ENCODE data around the gene SCEL. TPM values are rescaled to one million over a fixed set of nuclear protein-coding genes. Genes with fewer than 3 reads are reported as not detected.

SCEL gene
- polyA plus RNA-seq, 4 donors: 0.13 to 0.27 (median 0.22) TPM; not detected in 1

- no peaks in the 10 kb centered on the region for H3K27me3 ChIP-seq (ENCODE audit: control insufficient read depth in 3 of 3, insufficient read depth in 3 of 3, low read length in 3 of 3)
- H3K4me1 ChIP-seq (ENCODE audit: control insufficient read depth in 3 of 3, insufficient read depth in 2 of 3, low read depth in 1 of 3, low read length in 2 of 3): no peaks in the 10 kb centered on the region
- no peak for FAIRE-seq
- H3K4me3 ChIP-seq (ENCODE audit: low read depth in 1 of 3, low read length in 3 of 3): no peak overlapping the region
- DNase-seq: no peak
- H3K36me3 ChIP-seq (ENCODE audit: control insufficient read depth in 3 of 3, insufficient read depth in 2 of 3, low read depth in 1 of 3, low read length in 3 of 3): no peaks in the 10 kb centered on the region
- WGBS, 3 donors: 72 to 88% (median 73%) methylated on average over 3 of the region's 3 CpGs
- H3K9me3 ChIP-seq (ENCODE audit: control insufficient read depth in 2 of 2, insufficient read depth in 1 of 2, low read depth in 1 of 2, low read length in 1 of 2): no peaks in the 10 kb centered on the region
- H3K27ac ChIP-seq (ENCODE audit: low read depth in 1 of 3, low read length in 2 of 3): no peak overlapping the region
Measured at GRCh38 chr13:77523834-77524728, 11.4 kb upstream of the SCEL start.

DNA sequence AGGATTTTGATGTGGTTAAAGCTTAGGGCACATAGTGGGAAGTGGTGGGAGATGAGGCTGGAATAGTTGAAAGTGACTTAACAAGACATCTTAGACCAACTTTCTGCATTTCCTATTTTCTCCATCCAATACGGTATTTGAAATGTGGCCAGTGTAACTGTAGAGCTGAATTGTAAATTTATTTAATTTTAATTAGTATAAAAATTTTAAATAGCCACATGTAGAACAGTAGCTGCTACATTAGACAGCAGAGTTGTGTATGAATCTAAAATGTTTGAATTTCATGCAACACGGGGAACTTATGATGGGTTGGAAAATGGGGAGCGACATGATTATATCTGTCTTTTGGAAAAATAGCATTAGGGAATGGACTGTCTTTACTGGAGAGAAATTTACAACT is 7.1 kb upstream of the SCEL start:
- 90 to 94% (median 90%) methylated on average over 3 of the region's 3 CpGs for WGBS, 3 donors
- DNase-seq (no peak), FAIRE-seq (no peak)
- Histone ChIP-seq H3K9me3 (ENCODE audit: control insufficient read depth in 2 of 2, insufficient read depth in 1 of 2, low read depth in 1 of 2, low read length in 1 of 2) (no peaks in the 10 kb centered on the region), H3K4me3 (ENCODE audit: low read depth in 1 of 3, low read length in 3 of 3) (no peak overlapping the region), H3K27me3 (ENCODE audit: control insufficient read depth in 3 of 3, insufficient read depth in 3 of 3, low read length in 3 of 3) (no peaks in the 10 kb centered on the region), H3K27ac (ENCODE audit: low read depth in 1 of 3, low read length in 2 of 3) (no peak overlapping the region), H3K4me1 (ENCODE audit: control insufficient read depth in 3 of 3, insufficient read depth in 2 of 3, low read depth in 1 of 3, low read length in 2 of 3) (no peaks in the 10 kb centered on the region), H3K36me3 (ENCODE audit: control insufficient read depth in 3 of 3, insufficient read depth in 2 of 3, low read depth in 1 of 3, low read length in 3 of 3) (no peaks in the 10 kb centered on the region)

DNA sequence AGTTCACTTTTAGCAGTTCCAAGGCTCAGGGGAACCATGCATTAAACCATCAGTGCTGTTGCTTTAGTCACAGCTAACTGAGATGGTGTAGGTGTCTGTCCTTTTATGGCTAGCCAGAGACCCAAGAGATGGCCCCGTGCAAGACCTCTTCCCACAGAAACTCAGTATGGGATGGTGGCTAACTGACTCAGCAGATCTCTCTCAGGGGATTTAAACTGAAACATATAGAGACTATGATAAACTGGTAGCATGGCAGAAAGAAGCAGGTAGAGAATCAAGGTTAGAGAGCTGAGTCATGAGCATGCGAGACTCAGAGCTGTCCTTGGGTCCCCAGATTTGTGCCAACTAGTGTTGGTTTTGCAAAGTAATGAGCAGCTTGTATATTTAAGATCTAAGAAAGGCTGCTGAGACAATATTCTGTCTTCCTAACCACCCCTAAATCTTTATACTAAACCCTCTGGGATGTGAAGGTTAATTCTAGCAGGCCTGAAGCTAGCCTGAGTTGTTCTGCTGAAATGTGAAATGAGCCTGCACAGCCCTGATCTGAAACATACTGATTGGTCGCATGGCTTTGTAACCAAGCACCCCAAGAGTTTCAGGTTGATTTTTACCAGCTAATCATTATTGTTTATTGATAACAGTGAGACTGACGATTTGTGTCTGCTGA is 6.5 kb upstream of the SCEL start:
- H3K27me3 ChIP-seq (ENCODE audit: control insufficient read depth in 3 of 3, insufficient read depth in 3 of 3, low read length in 3 of 3): no peaks in the 10 kb centered on the region
- H3K27ac ChIP-seq (ENCODE audit: low read depth in 1 of 3, low read length in 2 of 3): no peak overlapping the region
- WGBS, 3 donors: 56 to 66% (median 59%) methylated on average over 4 of the region's 4 CpGs
- H3K9me3 ChIP-seq (ENCODE audit: control insufficient read depth in 2 of 2, insufficient read depth in 1 of 2, low read depth in 1 of 2, low read length in 1 of 2): no peaks in the 10 kb centered on the region
- H3K4me1 ChIP-seq (ENCODE audit: control insufficient read depth in 3 of 3, insufficient read depth in 2 of 3, low read depth in 1 of 3, low read length in 2 of 3): no peaks in the 10 kb centered on the region
- DNase-seq (no peak), FAIRE-seq (no peak)
- no peak overlapping the region for H3K4me3 ChIP-seq (ENCODE audit: low read depth in 1 of 3, low read length in 3 of 3)
- no peaks in the 10 kb centered on the region for H3K36me3 ChIP-seq (ENCODE audit: control insufficient read depth in 3 of 3, insufficient read depth in 2 of 3, low read depth in 1 of 3, low read length in 3 of 3)

GRCh38 chr13:77529501-77529840 is 6.0 kb upstream of the SCEL start:
- H3K27ac ChIP-seq (ENCODE audit: low read depth in 1 of 3, low read length in 2 of 3): no peak overlapping the region
- WGBS, 3 donors: 40 to 68% (median 57%) methylated on average over 4 of the region's 4 CpGs
- no peak for FAIRE-seq

DNA sequence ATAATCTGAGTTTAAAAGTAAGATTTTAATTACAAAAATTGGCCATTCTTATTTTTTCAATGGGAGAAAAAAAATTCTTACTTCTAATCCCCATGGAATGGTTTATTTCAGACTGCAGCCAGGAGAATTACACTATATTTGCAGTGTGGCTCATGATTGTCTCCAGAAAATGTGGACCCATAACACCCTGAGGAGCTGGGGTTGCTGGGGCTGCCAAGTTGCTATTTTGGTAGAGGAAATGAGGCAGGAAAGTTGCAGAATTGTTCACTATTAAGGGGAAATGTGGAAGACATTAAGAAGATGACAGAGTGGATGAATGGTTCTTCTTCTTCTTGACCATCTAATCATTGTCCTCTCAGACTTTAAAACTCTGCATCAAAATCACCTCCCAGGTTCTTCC is 4.6 kb upstream of the SCEL start:
- Histone ChIP-seq H3K27me3 (ENCODE audit: control insufficient read depth in 3 of 3, insufficient read depth in 3 of 3, low read length in 3 of 3) (no peaks in the 10 kb centered on the region), H3K4me1 (ENCODE audit: control insufficient read depth in 3 of 3, insufficient read depth in 2 of 3, low read depth in 1 of 3, low read length in 2 of 3) (no peaks in the 10 kb centered on the region), H3K27ac (ENCODE audit: low read depth in 1 of 3, low read length in 2 of 3) (no peak overlapping the region), H3K9me3 (ENCODE audit: control insufficient read depth in 2 of 2, insufficient read depth in 1 of 2, low read depth in 1 of 2, low read length in 1 of 2) (no peaks in the 10 kb centered on the region), H3K36me3 (ENCODE audit: control insufficient read depth in 3 of 3, insufficient read depth in 2 of 3, low read depth in 1 of 3, low read length in 3 of 3) (no peaks in the 10 kb centered on the region), H3K4me3 (ENCODE audit: low read depth in 1 of 3, low read length in 3 of 3) (no peak overlapping the region)
- DNase-seq (no peak), FAIRE-seq (no peak)

More at GRCh38 chr13:77529501-77529840, 6.0 kb upstream of the SCEL start:
- Histone ChIP-seq H3K4me1 (ENCODE audit: control insufficient read depth in 3 of 3, insufficient read depth in 2 of 3, low read depth in 1 of 3, low read length in 2 of 3) (no peaks in the 10 kb centered on the region), H3K27me3 (ENCODE audit: control insufficient read depth in 3 of 3, insufficient read depth in 3 of 3, low read length in 3 of 3) (no peaks in the 10 kb centered on the region), H3K36me3 (ENCODE audit: control insufficient read depth in 3 of 3, insufficient read depth in 2 of 3, low read depth in 1 of 3, low read length in 3 of 3) (no peaks in the 10 kb centered on the region), H3K4me3 (ENCODE audit: low read depth in 1 of 3, low read length in 3 of 3) (no peak overlapping the region), H3K9me3 (ENCODE audit: control insufficient read depth in 2 of 2, insufficient read depth in 1 of 2, low read depth in 1 of 2, low read length in 1 of 2) (no peaks in the 10 kb centered on the region)
- no peak for DNase-seq

DNA sequence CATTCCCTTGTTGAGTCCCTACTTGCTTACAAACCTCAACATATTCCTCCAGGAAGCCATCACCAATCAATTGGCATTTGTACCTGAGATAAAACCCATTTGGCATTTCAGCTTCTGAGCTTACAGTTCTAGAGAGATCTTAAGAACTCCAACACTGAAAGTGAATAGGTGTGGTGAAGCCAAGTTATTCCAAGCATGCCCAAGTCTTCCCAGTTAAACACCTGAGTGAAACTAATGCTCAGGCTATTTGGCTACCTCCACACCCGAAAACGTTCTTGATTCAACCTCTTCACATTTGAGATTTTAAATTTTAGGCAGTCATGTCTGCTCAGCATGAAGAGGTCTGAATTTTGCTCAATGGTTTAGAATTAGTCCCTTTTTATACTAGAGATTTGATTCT is 2.5 kb upstream of the SCEL start:
- 76 to 91% (median 89%) methylated on average over 2 of the region's 2 CpGs for WGBS, 3 donors
- DNase-seq (no peak), FAIRE-seq (no peak)
- no peaks in the 10 kb centered on the region for H3K4me1 ChIP-seq (ENCODE audit: control insufficient read depth in 3 of 3, insufficient read depth in 2 of 3, low read depth in 1 of 3, low read length in 2 of 3)
- H3K4me3 ChIP-seq (ENCODE audit: low read depth in 1 of 3, low read length in 3 of 3): no peak overlapping the region
- no peaks in the 10 kb centered on the region for H3K9me3 ChIP-seq (ENCODE audit: control insufficient read depth in 2 of 2, insufficient read depth in 1 of 2, low read depth in 1 of 2, low read length in 1 of 2)
- H3K36me3 ChIP-seq (ENCODE audit: control insufficient read depth in 3 of 3, insufficient read depth in 2 of 3, low read depth in 1 of 3, low read length in 3 of 3): no peaks in the 10 kb centered on the region
- no peaks in the 10 kb centered on the region for H3K27me3 ChIP-seq (ENCODE audit: control insufficient read depth in 3 of 3, insufficient read depth in 3 of 3, low read length in 3 of 3)
- no peak overlapping the region for H3K27ac ChIP-seq (ENCODE audit: low read depth in 1 of 3, low read length in 2 of 3)

- 61 to 74% (median 63%) methylated on average over 7 of the region's 7 CpGs for WGBS, 3 donors
- FAIRE-seq (no peak), DNase-seq (no peak)
- Histone ChIP-seq H3K36me3 (ENCODE audit: control insufficient read depth in 3 of 3, insufficient read depth in 2 of 3, low read depth in 1 of 3, low read length in 3 of 3) (no peaks in the 10 kb centered on the region), H3K27ac (ENCODE audit: low read depth in 1 of 3, low read length in 2 of 3) (no peak overlapping the region), H3K4me3 (ENCODE audit: low read depth in 1 of 3, low read length in 3 of 3) (no peak overlapping the region), H3K9me3 (ENCODE audit: control insufficient read depth in 2 of 2, insufficient read depth in 1 of 2, low read depth in 1 of 2, low read length in 1 of 2) (no peaks in the 10 kb centered on the region), H3K27me3 (ENCODE audit: control insufficient read depth in 3 of 3, insufficient read depth in 3 of 3, low read length in 3 of 3) (no peaks in the 10 kb centered on the region), H3K4me1 (ENCODE audit: control insufficient read depth in 3 of 3, insufficient read depth in 2 of 3, low read depth in 1 of 3, low read length in 2 of 3) (no peaks in the 10 kb centered on the region)
Measured at GRCh38 chr13:77533875-77534788, 1.4 kb upstream of the SCEL start.

- DNase-seq (no peak), FAIRE-seq (no peak)
- H3K4me3 ChIP-seq (ENCODE audit: low read depth in 1 of 3, low read length in 3 of 3): no peak overlapping the region
- H3K9me3 ChIP-seq (ENCODE audit: control insufficient read depth in 2 of 2, insufficient read depth in 1 of 2, low read depth in 1 of 2, low read length in 1 of 2): no peaks in the 10 kb centered on the region
- no peak overlapping the region for H3K27ac ChIP-seq (ENCODE audit: low read depth in 1 of 3, low read length in 2 of 3)
- no peaks in the 10 kb centered on the region for H3K27me3 ChIP-seq (ENCODE audit: control insufficient read depth in 3 of 3, insufficient read depth in 3 of 3, low read length in 3 of 3)
- H3K36me3 ChIP-seq (ENCODE audit: control insufficient read depth in 3 of 3, insufficient read depth in 2 of 3, low read depth in 1 of 3, low read length in 3 of 3): no peaks in the 10 kb centered on the region
- no peaks in the 10 kb centered on the region for H3K4me1 ChIP-seq (ENCODE audit: control insufficient read depth in 3 of 3, insufficient read depth in 2 of 3, low read depth in 1 of 3, low read length in 2 of 3)
Measured at GRCh38 chr13:77536358-77536757, 852 bp downstream of the SCEL start.
